Hepatocyte (in vitro differentiated cells): Measurements from ENCODE around the gene NR2C2AP.

ENCODE experiments used
- CTCF ChIP-seq: fragments of 200-600 bp; sonication (generic); IDR thresholded peaks from 2 replicates; pipeline ENCODE4 v1.5.1; 2016; ENCODE audit warnings: antibody characterized with exemption, mild to moderate bottlenecking; ENCODE audit not compliant: poor library complexity
- EZH2 ChIP-seq: fragments of 200-600 bp; sonication (generic); IDR thresholded peaks from 2 replicates; pipeline ENCODE4 v1.6.1; 2016; ENCODE audit warnings: antibody characterized with exemption, mild to moderate bottlenecking, borderline replicate concordance
- EZH2phosphoT487 ChIP-seq: fragments of 200-600 bp; sonication (generic); IDR thresholded peaks from one replicate; pipeline ENCODE4 v1.6.1; 2018; ENCODE audit warnings: antibody characterized with exemption, mild to moderate bottlenecking, low read depth, moderate library complexity; ENCODE audit not compliant: unreplicated experiment, severe bottlenecking

GRCh38 chr19:19179548-19180441 is 23.4 kb downstream of the NR2C2AP start:
- TF ChIP-seq EZH2phosphoT487: no peak
- no peak for TF ChIP-seq CTCF
- TF ChIP-seq EZH2: no peak
